Activated T-cell treated with anti-CD3 and anti-CD28 coated beads, Interleukin-2, amount 50 U/mL, for 72 hours (primary cell): ENCODE data around the gene UBR2. TPM values are rescaled to one million over a fixed set of nuclear protein-coding genes. Genes with fewer than 3 reads are reported as not detected.
"Not testable (repeated sequence)": the region's sequence is repeated elsewhere in the genome, so short reads cannot be mapped to it uniquely, and the experiment has no call there.

Source experiments
- ATAC-seq, 2 donors: fragments of 150-1000 bp; cut with Tn5 transposase; replicated peaks in 1 of 2; 2 replicates each; pipeline ENCODE4 v1.10.0; 2021; ENCODE audit warnings: moderate library complexity in 2 of 2, mild to moderate bottlenecking in 1 of 2
- DNase-seq, 2 donors: peaks; one replicate each; pipeline ENCODE4 v3.0.0; 2021 to 2022; ENCODE audit warnings: mixed read lengths in 1 of 2
- H3K27ac Mint-ChIP-seq: one replicate; pipeline ENCODE4 v1.8.0; 2022; ENCODE audit warnings: mild to moderate bottlenecking, moderate library complexity, mixed read lengths
- H3K27me3 Mint-ChIP-seq: one replicate; pipeline ENCODE4 v1.8.0; 2022; ENCODE audit warnings: low read depth, mixed read lengths
- H3K36me3 Mint-ChIP-seq, 2 donors: one replicate each; pipeline ENCODE4 v1.8.0; 2022; ENCODE audit warnings: mixed read lengths in 2 of 2, mild to moderate bottlenecking in 1 of 2; ENCODE audit not compliant: insufficient read depth in 2 of 2
- H3K4me1 Mint-ChIP-seq: one replicate; pipeline ENCODE4 v1.8.0; 2022; ENCODE audit warnings: low read depth, mixed read lengths
- H3K4me3 Mint-ChIP-seq, 2 donors: one replicate each; pipeline ENCODE4 v1.8.0; 2022; ENCODE audit warnings: mild to moderate bottlenecking in 2 of 2, mixed read lengths in 2 of 2, moderate library complexity in 2 of 2
- H3K9me3 Mint-ChIP-seq, 2 donors: one replicate each; pipeline ENCODE4 v1.8.0; 2022; ENCODE audit warnings: mixed read lengths in 2 of 2
- total RNA-seq, 2 donors: library from RNA; stranded (reverse); gene quantifications; one replicate each; pipeline ENCODE4 v1.2.3, GENCODE V29; 2022

The UBR2 gene
- total RNA-seq, 2 donors from 2014 or later, result 33.9 to 36.9 TPM

DNA sequence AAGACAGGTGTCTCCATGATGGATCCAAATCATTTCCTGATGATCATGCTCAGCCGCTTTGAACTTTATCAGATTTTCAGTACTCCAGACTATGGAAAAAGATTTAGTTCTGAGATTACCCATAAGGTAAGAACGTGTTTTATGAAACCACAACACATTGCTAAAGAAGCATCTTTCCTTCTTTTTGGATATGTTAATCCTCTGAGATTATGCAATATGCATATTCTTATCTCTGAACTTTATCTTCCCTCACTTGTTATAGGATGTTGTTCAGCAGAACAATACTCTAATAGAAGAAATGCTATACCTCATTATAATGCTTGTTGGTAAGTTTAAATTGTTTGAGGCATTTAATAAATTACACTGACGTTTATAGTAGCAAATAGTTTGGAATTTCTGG is 80.4 kb downstream of the UBR2 start:
- peaks cover 6 to 7% of the 10 kb centered on the region in 2 donors for H3K36me3 Mint-ChIP-seq
- no peaks in the 10 kb centered on the region for H3K27me3 Mint-ChIP-seq

DNA sequence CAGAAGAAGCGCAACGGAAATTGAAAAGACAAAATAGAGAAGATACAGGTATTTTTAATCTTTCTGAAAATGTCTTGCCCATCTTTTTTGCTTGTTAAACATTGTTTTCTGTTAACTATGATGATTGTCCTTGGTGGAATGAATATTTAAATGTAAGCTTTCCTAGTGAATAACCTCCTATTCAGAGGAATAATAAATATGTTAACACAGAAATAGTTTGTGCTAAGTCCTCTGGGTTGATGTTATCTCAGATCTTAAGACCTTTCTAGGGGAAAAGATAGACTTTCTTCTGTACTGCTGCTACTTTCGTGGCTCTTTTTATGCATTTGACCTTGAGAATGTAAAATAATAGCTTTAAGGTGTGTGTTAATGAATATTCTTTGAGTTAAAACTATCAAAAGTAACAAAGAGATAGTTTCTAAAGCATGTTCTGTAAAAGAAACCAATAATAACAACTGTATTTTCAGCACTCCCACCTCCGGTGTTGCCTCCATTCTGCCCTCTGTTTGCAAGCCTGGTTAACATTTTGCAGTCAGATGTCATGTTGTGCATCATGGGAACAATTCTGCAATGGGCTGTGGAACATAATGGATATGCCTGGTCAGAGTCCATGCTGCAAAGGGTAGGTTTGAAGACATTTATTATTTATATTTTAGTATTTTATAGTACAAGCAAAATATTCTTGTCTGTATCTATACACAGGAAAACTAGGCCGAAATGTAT is 88.4 kb downstream of the UBR2 start:
- H3K27ac Mint-ChIP-seq, result peak overlapping the region; percentile 24
- peaks cover 4 to 7% of the 10 kb centered on the region in 2 donors for H3K36me3 Mint-ChIP-seq
- no peaks in the 10 kb centered on the region for H3K27me3 Mint-ChIP-seq
- no peaks in the 10 kb centered on the region for H3K4me1 Mint-ChIP-seq
- DNase-seq, result no peak
- no peak overlapping the region for H3K4me3 Mint-ChIP-seq
- no peaks in the 10 kb centered on the region for H3K9me3 Mint-ChIP-seq
- ATAC-seq, result no peak

More for the DNA sequence above, 80.4 kb downstream of the UBR2 start:
- H3K4me1 Mint-ChIP-seq, result no peaks in the 10 kb centered on the region
- H3K27ac Mint-ChIP-seq, result no peak overlapping the region
- DNase-seq (no peak), ATAC-seq (no peak)
- no peak overlapping the region for H3K4me3 Mint-ChIP-seq
- H3K9me3 Mint-ChIP-seq, result no peaks in the 10 kb centered on the region

DNA sequence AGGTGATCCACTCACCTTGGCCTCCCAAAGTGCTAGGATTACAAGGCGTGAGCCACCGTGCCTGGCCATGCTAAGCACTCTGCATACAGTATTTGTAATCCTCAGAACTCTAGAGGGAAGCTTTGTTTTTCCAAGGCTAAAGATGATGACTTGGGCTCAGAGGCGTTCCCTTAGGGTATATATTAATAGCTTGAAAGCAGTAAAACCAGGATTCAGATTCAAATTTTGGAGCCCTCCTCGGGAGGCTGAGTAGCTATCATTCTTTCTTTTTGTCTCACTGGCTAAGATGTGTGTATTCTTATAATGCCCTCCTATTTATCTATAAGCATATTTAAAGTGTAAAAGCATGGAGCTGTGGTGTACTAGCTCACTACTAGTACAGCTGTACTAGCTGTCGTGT is 90.0 kb downstream of the UBR2 start:
- Mint-ChIP-seq H3K27me3 (no peaks in the 10 kb centered on the region), H3K4me1 (no peaks in the 10 kb centered on the region), H3K9me3 (no peaks in the 10 kb centered on the region), H3K27ac (peak overlapping the region; percentile 82), H3K4me3 (no peak overlapping the region), H3K36me3 (peaks cover 1 to 14% of the 10 kb centered on the region in 2 donors)
- DNase-seq (no peak), ATAC-seq (no peak)

DNA sequence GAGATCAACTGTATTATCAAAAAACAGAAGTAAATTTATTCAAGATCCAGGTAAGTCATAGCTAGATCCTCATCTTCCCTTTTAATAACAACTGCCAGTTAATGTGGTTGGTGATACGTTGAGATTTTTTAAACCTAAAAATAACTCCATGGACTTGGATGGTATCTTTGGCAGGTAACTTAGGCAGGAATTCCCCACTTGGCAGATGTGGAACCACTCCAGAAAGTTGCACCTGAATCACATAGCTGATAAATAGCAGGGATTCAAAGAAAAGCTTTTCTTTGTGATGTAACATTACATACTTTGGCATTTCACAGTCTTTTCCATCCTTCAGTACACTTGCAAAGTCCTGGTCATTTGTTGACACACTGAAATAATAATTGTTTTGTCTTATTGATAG is 96.0 kb downstream of the UBR2 start:
- ATAC-seq, result no peak
- Mint-ChIP-seq H3K27ac (peak overlapping the region; percentile 16), H3K36me3 (peaks cover 5 to 19% of the 10 kb centered on the region in 2 donors), H3K27me3 (no peaks in the 10 kb centered on the region), H3K4me3 (no peak overlapping the region), H3K9me3 (no peaks in the 10 kb centered on the region), H3K4me1 (no peaks in the 10 kb centered on the region)
- no peak for DNase-seq

DNA sequence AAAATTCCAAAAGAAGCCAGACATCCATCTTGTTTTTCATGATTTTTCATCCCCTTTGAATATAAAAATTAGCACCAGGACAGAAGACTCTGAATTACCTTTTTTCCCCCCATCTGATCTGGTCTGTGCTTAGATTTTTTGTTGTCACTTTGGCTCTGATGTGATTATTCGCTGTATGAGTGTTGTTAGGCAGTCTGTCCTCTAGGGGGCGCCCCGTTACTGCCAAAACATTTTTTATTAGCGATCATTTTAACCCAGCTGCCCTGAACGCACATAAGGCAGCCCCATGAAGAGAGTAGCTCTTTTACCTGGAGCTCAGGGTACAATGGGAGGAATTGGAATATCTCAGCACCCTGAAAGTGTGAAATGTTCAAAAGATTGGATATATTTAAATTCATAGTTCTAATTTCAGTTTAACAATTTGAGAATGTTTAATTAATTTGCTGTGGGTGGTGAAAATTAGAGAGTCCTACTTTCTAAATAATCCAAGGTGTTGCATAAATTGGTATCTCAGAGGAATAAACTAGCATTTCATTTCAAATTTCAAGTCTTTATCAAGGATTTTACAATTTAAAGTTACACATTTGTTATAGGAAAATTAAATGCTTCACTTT is 97.8 kb downstream of the UBR2 start:
- H3K27ac Mint-ChIP-seq, result no peak overlapping the region
- no peaks in the 10 kb centered on the region for H3K4me1 Mint-ChIP-seq
- no peak overlapping the region for H3K4me3 Mint-ChIP-seq

DNA sequence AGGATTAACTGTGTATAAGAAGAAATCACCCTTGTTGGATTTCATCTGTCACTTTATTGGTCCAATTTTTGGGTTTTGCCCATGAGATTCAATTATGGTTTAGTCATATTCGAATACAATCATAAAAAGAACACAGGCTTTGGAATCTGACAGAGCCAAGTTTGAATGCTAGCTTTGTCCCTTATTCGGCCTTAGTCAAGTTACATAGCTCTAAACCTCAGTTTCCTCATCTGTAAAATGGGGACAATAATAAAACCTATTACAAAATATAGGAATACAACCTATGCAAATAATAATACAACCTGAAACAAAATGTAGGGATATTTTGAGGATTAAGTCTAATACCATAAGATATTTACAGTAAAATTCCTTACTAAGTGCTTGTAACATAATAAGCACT is 100.9 kb downstream of the UBR2 start:
- Mint-ChIP-seq H3K9me3 (no peaks in the 10 kb centered on the region), H3K27me3 (no peaks in the 10 kb centered on the region), H3K27ac (no peak overlapping the region), H3K4me3 (no peak overlapping the region), H3K4me1 (peaks cover 4% of the 10 kb centered on the region), H3K36me3 (peaks cover 8 to 25% of the 10 kb centered on the region in 2 donors)
- DNase-seq, result no peak
- ATAC-seq, result no peak

More for the DNA sequence above, 97.8 kb downstream of the UBR2 start:
- H3K27me3 Mint-ChIP-seq, result no peaks in the 10 kb centered on the region
- no peaks in the 10 kb centered on the region for H3K9me3 Mint-ChIP-seq
- ATAC-seq (peak; percentile 67 to 68), DNase-seq (peak; percentile 77 to 82)
- H3K36me3 Mint-ChIP-seq, result peaks cover 8 to 21% of the 10 kb centered on the region in 2 donors

DNA sequence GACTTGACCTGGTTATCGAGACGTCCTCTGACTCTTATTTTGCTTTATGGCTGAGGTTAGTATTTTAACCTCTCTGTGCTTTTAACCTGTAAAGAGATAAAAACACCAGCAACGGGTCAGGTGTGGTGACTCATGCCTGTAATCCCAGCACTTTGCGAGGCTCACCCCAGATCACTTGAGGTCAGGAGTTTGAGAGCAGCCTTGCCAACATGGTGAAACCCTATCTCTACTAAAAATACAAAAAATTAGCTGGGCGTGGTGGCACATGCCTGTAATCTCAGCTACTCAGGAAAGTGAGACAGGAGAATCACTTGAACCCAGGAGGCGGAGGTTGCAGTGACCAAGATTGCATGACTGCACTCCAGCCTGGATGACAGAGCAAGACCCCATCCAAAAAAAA is 110.5 kb downstream of the UBR2 start:
- not testable (repeated sequence) for H3K27ac Mint-ChIP-seq, H3K27me3 Mint-ChIP-seq, H3K4me3 Mint-ChIP-seq, H3K9me3 Mint-ChIP-seq, ATAC-seq, DNase-seq
- H3K36me3 Mint-ChIP-seq, result peaks cover 15 to 49% of the 10 kb centered on the region in 2 donors
- peaks cover 20% of the 10 kb centered on the region for H3K4me1 Mint-ChIP-seq

DNA sequence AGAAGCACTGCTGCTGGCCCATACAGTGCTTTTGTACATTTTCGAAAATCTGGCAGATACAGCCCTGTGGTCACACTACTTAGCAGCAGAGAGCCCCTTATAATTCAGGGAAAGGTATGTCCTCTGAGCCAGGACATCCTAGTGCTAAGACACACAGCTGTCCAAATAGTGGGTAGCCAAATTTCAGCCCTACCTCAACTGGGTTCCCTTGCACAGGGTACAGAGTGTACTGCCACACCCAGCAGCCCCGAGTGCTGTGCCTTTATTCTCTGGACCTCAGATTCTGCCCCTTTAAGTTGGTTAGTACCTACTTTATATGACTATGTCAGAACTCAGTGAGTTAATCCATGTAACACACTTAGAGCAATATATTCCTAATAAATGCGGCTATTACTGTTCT is 111.0 kb downstream of the UBR2 start:
- ATAC-seq (no peak), DNase-seq (no peak)
- H3K36me3 Mint-ChIP-seq, result peaks cover 14 to 50% of the 10 kb centered on the region in 2 donors
- peak overlapping the region; percentile 24 for H3K27ac Mint-ChIP-seq
- no peaks in the 10 kb centered on the region for H3K9me3 Mint-ChIP-seq
- H3K27me3 Mint-ChIP-seq, result no peaks in the 10 kb centered on the region
- no peak overlapping the region for H3K4me3 Mint-ChIP-seq
- H3K4me1 Mint-ChIP-seq, result peaks cover 16% of the 10 kb centered on the region

DNA sequence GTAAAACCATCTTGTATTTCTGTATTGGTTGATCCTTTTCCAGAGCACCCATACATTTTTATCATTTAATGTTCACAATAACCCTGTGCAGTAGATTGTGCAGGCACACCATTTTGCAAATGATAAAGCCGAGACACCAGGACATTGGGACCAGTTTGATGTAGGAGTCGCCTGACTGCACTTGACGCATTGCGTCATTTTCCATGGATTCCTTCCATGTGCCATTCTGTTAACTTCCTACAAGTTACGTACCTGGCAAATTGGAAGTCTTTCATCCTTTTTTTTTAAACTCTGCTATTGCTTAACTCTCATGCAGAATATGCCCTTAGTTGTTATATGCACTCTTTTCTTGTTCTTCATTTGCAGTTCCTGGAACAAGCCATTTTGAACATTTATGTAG is 115.5 kb downstream of the UBR2 start:
- Mint-ChIP-seq H3K27ac (no peak overlapping the region), H3K27me3 (no peaks in the 10 kb centered on the region), H3K4me3 (no peak overlapping the region), H3K9me3 (no peaks in the 10 kb centered on the region), H3K36me3 (peaks cover 7 to 38% of the 10 kb centered on the region in 2 donors), H3K4me1 (no peaks in the 10 kb centered on the region)
- DNase-seq (no peak), ATAC-seq (no peak)

DNA sequence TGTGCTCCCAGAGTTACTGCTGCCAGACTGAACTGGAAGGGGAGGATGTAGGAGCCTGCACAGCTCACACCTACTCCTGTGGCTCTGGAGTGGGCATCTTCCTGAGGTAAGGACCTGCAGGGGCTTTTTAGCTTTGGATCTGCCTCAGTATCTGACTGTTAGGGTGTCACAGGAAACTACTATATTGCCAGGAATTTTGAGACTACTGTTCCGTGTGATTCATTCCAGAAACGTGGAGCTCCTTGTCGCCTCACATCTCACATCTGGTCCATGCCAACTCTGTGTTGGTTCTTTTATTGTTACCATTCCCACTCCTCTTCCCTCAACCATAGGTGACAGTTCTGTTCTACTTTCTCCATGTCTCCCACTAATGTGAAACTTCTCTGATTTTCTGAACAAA is 124.5 kb downstream of the UBR2 start:
- H3K27me3 Mint-ChIP-seq, result no peaks in the 10 kb centered on the region
- no peaks in the 10 kb centered on the region for H3K9me3 Mint-ChIP-seq
- H3K4me3 Mint-ChIP-seq, result no peak overlapping the region
- H3K27ac Mint-ChIP-seq, result peak overlapping the region; percentile 4
- no peak for ATAC-seq
- DNase-seq, result no peak
- H3K4me1 Mint-ChIP-seq, result peaks cover 26% of the 10 kb centered on the region
- peaks cover 8 to 37% of the 10 kb centered on the region in 2 donors for H3K36me3 Mint-ChIP-seq

DNA sequence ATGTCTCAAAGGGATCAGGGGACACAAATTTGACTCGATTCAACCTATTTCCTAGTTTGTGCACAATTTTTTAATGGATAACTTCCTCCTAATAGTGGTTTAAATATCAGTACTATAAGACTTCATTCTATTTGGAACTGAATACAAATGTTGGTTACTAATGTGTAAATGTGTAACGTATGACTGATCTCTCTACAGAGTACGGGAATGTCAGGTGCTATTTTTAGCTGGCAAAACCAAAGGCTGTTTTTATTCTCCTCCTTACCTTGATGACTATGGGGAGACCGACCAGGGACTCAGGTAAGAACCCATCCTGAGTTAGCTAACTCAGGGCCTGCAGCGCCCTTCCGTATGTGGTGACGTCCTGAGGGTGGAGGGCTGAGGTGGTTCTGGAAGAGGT is 125.5 kb downstream of the UBR2 start:
- Mint-ChIP-seq H3K4me3 (no peak overlapping the region), H3K27me3 (no peaks in the 10 kb centered on the region), H3K27ac (no peak overlapping the region), H3K4me1 (peaks cover 36% of the 10 kb centered on the region), H3K36me3 (peaks cover 8 to 33% of the 10 kb centered on the region in 2 donors), H3K9me3 (no peaks in the 10 kb centered on the region)
- ATAC-seq (no peak), DNase-seq (no peak)

DNA sequence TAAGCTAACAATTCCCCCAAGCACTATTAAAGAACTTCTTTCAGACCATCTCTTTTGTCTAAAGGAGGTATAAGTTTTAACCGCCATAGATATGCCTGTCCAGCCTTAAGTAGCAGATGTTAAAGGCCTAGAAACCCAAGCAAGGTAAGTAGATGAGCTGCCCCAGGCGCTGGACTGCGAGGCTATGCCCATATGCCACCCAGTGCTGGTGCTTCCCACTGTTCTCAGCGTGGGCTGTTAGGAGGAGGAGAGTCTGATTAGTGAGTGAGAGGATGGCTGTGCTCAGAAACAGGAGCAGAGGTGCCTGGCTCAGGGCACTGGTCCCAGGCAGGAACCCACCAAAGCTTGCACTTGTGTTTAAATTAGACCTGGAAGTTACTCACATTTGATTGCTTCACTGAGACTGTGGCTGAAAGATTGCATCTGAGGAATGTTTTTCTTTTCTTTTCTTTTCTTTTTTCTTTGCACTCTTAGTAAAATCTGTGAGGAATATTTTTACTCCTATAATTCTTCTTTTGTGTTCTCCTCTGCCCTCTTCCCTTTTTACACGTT is 126.4 kb downstream of the UBR2 start:
- peaks cover 9 to 25% of the 10 kb centered on the region in 2 donors for H3K36me3 Mint-ChIP-seq
- no peak overlapping the region for H3K4me3 Mint-ChIP-seq
- H3K27ac Mint-ChIP-seq, result peak overlapping the region; percentile 71
- peaks cover 36% of the 10 kb centered on the region for H3K4me1 Mint-ChIP-seq
- no peak for ATAC-seq
- H3K27me3 Mint-ChIP-seq, result no peaks in the 10 kb centered on the region
- no peak for DNase-seq
- H3K9me3 Mint-ChIP-seq, result no peaks in the 10 kb centered on the region

DNA sequence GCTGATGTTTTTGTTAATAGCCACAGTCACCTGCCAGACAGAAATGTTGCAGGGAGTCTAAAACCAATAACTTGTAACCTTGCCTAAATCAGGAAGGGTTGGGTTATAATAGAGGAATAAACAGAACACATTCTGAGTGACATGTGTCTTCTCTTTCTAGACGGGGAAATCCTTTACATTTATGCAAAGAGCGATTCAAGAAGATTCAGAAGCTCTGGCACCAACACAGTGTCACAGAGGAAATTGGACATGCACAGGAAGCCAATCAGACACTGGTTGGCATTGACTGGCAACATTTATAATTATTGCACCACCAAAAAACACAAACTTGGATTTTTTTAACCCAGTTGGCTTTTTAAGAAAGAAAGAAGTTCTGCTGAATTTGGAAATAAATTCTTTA is 127.0 kb downstream of the UBR2 start:
- peaks cover 36% of the 10 kb centered on the region for H3K4me1 Mint-ChIP-seq
- DNase-seq, result no peak
- H3K27ac Mint-ChIP-seq, result peak overlapping the region; percentile 71
- H3K27me3 Mint-ChIP-seq, result no peaks in the 10 kb centered on the region
- peaks cover 9 to 25% of the 10 kb centered on the region in 2 donors for H3K36me3 Mint-ChIP-seq
- ATAC-seq, result no peak
- H3K9me3 Mint-ChIP-seq, result no peaks in the 10 kb centered on the region
- H3K4me3 Mint-ChIP-seq, result no peak overlapping the region
